Activated T-helper 1 cell treated with Interleukin-2 at 50 U/mL for 16 hours (primary cell): ENCODE data around the gene SENP7.
"Not testable (repeated sequence)": the region's sequence is repeated elsewhere in the genome, so short reads cannot be mapped to it uniquely, and the experiment has no call there.

ENCODE experiments used
- DNase-seq: peaks from one replicate; pipeline ENCODE4 v3.0.0-alpha.2; 2020; ENCODE audit warnings: low read depth

The SENP7 gene, protein sequence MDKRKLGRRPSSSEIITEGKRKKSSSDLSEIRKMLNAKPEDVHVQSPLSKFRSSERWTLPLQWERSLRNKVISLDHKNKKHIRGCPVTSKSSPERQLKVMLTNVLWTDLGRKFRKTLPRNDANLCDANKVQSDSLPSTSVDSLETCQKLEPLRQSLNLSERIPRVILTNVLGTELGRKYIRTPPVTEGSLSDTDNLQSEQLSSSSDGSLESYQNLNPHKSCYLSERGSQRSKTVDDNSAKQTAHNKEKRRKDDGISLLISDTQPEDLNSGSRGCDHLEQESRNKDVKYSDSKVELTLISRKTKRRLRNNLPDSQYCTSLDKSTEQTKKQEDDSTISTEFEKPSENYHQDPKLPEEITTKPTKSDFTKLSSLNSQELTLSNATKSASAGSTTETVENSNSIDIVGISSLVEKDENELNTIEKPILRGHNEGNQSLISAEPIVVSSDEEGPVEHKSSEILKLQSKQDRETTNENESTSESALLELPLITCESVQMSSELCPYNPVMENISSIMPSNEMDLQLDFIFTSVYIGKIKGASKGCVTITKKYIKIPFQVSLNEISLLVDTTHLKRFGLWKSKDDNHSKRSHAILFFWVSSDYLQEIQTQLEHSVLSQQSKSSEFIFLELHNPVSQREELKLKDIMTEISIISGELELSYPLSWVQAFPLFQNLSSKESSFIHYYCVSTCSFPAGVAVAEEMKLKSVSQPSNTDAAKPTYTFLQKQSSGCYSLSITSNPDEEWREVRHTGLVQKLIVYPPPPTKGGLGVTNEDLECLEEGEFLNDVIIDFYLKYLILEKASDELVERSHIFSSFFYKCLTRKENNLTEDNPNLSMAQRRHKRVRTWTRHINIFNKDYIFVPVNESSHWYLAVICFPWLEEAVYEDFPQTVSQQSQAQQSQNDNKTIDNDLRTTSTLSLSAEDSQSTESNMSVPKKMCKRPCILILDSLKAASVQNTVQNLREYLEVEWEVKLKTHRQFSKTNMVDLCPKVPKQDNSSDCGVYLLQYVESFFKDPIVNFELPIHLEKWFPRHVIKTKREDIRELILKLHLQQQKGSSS

DNA sequence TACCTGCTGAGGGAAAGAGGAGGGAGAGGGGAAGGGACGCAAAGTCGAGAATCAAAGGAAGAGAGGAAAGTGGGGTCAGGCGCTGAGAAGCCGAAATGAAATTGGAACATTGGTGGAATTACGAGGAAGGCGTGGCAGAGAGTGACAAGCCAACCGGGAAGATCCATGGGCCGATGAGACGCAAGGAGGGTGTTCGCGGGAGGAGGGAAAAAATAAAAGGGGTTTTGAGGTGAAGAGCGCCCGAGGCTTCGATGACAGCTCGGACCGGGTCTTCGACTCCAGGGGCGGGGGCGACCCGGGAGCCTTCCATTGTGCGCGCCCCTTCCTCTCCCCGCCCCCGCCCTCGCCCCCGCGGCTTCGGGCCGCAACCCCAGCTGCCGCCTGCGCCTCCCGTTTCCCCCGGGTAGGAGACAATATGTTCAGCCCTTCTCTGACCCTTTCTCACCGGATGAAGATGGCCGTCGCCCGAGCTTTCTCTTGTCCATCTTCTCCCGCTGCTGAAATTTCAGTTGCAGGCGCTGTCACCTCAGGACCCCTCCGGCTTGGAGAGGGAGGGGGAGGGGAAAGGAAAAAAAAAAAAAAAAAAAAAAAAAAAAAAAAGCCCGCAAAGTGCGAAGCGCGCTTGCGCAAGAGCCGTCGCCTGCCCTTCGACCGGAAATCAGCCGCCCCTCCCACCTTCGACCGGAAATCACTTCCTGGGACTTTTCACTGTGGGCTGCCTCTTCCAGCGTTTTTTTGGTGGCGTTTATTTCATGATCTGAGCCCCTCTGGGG, at the start of gene SENP7:
Gene SENP7 (minus strand): TSS at position 567 of the 773 bp plus-strand sequence. CDS start 82 bp downstream, at position 485.
- DNase-seq: peak; percentile 61

DNA sequence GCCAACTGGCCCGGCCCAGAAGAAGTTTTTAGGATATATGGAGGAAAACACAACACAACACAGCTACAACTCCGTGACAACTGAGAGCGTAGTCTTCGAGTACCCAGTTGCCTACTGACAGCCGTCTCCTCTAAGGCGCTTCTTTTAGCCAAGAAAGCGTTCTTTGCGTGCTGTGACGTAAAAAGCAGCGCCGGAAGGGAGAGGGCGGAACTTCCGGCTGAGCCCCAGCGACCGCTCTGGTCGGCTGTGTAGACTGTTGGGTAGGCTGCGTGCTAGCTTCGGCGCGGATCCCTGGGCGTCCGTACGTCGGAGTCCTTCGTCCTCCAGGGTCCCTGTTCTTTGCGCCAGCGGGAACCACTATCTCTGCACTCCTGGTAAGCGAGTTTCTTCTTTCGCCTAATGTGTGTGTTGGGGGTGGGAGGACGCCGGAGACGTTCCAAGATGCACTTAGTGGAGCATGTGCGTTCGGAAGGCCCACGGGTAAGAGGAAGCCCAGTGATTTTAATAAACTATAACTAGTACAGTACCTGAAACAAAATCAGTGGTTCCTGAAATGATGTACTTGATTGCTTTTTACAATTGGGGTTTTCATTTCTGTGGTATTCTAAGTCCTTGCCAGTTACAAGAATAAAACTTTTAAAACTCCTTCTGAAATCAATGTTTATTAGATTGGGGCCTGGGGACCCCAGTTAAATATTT, 48.8 kb upstream of the SENP7 start, which contains the start of gene TRMT10C:
Gene TRMT10C (plus strand): TSS at position 239 of the 699 bp plus-strand sequence. CDS start 2,914 bp downstream, outside the sequence.
- DNase-seq: peak; percentile 88

DNA sequence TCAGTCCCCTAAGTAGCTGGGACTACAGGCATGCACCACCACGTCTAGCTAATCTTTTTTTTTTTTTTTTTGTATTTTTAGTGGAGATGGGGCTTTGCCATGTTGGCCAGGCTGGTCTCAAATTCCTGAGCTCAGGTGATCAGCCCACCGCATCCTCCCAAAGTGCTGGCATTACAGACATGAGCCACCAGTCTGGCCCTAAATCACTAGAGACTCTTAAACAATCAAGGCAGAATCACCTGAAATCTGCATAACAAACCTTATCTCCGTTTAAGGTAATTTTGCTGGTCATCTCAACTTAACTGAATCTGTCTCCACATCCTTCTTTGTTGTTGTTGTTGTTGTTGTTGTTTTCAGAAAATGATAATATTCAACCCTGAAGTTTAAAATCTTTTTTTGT, 43.1 kb upstream of the SENP7 start:
- DNase-seq: no peak

DNA sequence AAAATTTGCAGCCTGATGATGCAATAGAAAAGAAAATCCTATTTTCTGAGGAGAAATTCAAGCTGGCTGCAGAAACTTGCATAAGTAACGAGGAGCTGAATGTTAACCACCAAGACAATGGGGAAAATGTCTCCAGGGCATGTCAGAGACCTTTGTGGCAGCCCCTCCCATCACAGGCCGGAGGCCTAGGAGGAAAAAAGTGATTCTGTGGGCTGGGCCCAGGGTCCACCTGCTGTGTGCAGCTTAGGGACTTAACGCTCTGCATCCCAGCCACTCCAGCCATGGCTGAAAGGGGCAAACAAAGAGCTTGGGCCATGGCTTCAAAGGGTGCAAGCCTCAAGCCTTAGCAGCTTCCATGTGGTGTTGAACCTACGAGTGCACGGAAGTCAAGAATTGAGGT, 40.4 kb upstream of the SENP7 start:
- not testable (repeated sequence) for DNase-seq

DNA sequence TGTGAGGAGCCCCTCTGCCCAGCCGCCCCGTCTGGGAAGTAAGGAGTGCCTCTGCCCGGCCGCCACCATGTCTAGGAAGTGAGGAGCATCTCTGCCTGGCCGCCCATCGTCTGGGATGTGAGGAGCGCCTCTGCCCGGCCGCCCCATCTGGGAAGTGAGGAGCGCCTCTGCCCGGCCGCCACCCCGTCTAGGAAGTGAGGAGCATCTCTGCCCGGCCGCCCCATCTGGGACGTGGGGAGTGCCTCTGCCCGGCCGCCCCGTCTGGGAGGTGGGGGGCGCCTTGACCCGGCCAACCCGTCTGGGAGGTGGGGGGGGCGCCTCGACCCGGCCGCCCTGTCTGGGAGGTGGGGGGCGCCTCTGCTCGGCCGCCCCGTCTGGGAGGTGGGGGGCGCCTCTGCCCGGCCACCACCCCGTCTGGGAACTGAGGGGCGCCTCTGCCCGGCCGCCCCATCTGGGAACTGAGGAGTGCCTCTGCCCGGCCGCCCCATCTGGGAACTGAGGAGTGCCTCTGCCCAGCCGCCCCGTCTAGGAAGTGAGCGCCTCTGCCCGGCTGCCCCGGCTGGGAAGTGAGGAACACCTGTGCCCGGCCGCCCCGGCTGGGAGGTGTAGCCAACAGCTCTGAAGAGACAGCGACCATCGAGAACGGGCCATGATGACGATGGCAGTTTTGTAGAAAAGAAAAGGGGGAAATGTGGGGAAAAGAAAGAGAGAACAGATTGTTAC, 38.5 kb upstream of the SENP7 start:
- DNase-seq: not testable (repeated sequence)

DNA sequence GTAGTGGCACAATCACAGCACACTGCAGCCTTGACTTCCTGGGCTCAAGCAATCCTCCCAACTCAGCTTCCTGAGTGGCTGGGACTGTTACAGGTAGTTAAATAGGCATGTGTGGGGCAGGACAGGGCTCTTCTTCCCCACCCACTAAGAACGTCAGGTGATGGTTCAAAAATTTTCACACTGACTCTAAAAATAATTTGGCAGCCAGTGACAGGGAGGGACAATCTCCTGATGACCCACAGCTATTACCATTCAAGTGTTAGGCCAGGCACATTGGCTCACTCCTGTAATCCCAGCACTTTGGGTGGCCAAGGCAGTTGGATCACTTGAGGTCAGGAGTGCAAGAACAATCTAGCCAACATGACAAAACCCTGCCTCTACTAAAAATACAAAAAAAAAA, 36.5 kb upstream of the SENP7 start:
- DNase-seq: no peak

DNA sequence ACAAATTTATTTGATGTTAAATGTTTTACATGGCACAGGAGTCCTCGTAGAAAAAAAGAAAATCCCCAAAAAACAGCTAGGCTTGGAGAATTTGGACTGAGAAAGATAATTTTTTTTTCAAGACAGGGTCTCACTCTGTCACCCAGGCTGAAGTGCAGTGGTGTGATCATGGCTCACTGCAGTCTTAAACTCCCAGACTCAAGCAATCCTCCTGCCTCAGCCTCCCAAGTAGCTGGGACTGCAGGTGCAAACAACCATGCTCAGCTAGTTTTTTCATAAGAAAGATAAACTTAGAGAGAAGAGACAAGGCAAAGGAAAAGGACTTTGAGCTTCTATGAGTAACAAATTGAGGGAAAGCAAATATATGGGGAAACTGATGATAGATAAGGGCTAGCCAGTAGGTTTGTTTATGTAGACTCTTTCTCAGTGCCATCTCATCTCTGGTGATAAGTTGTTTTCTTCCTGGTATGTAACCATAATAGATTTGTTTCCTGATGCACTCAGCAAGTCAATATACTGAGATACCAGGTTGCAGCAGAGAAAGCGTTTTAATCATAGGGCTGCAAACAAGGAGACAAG, 35.6 kb upstream of the SENP7 start:
- DNase-seq: no peak

DNA sequence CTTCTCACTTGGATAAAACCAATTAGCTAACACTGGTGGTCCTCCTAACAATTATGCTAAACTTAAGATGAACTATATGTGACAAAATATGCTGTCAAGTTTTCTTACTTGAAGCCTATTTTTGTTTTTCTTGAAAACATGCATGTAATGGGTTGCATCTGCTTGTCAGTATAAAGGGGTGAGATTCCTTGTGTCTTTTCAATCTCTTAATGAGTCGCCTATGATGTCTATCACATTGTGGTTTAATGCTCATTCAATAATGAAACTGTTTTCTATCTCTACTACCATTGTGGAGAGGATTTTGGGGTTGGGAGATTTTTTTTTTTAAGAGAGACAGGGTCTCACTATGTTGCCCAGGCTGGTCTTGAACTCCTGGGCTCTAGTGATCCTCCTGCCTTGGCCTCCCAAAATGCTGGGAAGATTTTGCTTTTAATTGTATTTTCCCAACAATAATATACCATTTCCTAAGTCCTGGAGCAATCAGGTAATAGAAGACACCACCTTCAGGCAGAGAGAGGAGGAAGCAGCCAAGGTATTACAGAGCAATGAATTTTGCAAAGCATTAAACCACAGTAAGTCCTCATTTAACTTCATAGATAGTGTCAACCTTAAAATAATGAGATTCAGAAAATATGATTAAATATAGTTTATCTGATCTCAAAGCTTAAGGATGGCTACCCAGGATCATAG, 31.3 kb upstream of the SENP7 start:
- DNase-seq: no peak

DNA sequence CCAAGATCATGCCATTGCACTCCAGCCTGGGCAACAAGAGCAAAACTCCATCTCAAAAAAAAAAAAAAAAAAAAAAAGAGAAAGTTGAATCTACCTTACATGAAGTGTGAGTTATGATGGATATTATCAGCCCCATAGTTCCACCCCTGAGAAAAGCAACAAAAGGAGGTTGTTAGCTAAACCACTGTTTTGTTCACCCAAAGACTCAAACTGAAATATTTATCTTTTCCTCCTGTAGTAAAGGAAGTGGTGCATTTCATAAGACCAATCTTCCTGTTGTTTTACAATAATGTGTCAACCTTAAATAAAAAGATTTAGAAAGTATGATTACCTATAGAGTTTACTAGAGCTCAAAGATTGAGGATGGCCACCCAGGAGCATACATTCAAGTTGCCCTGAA, 29.9 kb upstream of the SENP7 start:
- DNase-seq: no peak

DNA sequence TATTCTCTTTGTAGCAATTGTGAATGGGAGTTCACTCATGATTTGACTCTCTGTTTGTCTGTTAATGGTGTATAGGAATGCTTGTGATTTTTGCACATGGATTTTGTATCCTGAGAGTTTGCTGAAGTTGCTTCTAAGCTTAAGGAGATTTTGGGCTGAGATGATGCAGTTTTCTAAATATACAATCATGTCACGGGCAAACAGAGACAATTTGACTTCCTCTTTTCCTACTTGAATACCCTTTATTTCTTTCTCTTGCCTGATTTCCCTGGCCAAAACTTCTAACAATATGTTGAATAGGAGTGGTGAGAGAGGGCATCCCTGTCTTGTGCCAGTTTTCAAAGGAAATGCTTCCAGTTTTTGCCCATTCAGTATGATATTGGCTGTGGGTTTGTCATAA, 23.9 kb upstream of the SENP7 start:
- not testable (repeated sequence) for DNase-seq

DNA sequence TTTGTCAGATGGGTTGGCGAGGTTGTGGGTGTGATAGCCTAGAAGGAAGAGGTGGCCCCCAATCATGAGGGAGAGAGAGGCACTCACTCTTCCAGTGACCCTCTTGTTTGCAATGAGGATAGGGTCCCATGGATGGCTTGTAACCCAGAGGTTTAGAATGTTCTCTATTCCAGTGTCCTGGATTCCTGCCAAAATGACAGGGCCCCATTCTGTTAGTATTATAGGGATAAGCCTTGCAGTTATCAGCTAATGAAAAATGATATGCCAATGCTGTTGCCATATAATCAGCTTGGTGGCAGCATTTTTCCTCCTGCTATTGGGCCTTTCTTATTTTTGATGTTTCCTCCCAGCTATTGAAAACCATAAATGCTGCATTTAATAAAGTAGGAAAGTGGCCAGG, 23.3 kb upstream of the SENP7 start:
- no peak for DNase-seq

DNA sequence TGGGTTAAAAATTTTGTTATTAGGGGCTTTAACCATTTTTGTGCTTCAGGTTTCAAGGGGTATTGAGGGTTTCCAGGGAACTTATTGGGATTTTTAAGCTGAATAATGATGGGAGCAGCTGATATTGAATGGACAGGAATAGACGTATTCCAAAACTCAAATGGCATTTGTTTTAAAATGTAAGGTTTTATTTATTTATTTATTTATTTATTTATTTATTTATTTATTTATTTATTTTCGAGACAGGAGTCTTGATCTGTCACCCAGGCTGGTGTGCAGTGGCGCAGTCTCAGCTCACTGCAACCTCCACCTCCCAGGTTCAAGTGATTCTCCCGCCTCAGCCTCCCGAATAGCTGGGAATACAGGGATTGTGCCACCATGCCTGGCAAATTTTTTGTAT, 22.2 kb upstream of the SENP7 start:
- no peak for DNase-seq

DNA sequence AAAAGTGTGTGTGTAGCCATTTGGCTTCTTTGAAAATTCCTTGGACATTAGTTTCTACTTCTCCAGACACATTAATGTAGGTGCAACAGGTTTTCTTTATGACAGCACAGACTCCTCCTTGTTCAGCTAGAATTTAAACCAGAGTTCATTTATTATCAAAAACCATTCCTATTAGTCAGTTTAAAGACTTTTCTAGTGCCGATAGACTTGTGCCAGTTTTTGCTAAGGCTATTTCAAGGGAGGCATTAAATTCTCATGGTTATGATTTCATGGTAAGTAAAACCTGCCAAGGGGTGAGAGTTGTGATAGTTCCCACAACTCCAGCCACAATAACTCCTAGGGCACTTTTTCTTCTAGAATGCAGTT, 20.6 kb upstream of the SENP7 start:
- no peak for DNase-seq

DNA sequence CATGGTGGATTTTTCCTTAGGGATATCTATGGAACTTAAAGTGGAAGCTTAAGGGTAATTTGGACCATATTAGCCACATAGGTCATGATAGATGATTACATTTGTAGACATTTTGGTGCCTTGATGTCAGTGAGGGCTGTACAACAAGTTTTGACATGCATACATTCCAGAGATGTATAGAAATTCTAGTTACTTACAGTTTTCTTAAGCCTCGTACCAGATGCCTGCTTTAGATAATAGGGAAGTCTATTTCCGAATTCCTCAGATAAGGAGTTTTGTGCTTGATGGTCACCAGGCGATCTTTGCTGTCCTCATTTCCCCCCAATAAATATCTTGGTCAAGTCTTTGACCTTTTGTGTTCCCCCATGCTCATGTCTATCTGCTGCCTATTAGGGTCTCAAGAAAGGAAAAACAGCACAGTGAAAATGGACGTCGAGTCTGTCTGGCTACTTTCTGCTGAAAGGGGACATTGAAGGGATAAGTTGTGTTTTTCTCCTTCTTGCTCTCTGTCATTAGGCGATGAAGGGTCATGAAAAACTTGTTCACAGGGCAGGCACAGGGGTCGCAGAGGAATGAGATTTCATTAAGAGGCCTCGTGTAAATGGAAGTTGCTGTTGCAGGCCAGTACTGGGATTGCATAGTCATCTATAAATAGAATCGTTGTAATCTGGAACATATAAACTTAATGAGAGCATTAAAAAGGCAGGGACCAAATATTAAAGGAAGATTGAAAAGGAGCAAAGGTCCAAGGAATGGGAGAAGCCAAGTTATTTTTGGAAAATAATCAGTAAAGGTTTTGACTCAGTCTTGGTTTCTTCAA, 20.0 kb upstream of the SENP7 start:
- no peak for DNase-seq

DNA sequence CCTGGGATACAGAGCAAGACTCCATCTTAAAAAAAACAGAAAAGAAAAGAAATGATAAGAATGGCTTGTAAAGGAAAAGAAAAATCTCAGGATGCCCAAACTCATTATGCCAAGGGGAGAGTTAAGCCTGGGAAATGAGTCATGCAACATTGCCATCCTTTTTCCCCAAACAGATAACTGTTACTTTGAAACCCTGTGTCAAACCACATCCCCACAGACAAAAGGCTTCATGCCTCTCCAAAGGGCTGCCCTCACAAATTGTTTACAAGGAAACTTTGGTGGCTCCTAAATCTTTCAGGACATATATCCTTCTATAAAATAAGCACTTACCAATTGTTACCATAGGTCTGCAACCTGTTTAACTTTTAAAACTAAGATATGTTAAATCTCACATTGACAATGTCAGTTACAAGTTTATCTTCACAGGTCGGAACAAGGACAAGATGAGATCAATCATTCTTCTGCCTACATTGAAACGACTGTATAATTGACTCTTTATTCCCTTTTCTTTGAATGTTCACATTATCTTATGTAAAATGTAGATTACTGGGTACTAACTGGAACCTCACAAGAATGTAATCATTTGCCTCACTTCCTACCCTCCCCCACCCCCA, 18.6 kb upstream of the SENP7 start:
- no peak for DNase-seq

DNA sequence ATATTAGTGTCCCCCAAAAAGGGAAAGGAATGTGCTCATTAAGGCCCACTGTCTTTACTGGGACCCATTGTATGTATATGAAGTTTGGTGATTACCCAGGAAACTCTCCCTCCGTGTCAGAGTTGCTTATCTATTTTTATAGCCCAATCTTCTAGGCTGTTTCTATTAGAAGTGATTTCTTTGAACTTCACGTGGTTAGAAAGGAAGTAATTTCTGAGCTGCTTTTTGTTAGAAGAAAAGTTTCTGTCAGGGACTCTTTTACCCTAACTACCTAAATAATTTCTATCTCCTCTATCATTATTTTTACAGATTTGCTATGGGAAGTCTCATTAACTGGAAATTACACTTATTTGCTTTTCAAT, 17.7 kb upstream of the SENP7 start:
- no peak for DNase-seq

DNA sequence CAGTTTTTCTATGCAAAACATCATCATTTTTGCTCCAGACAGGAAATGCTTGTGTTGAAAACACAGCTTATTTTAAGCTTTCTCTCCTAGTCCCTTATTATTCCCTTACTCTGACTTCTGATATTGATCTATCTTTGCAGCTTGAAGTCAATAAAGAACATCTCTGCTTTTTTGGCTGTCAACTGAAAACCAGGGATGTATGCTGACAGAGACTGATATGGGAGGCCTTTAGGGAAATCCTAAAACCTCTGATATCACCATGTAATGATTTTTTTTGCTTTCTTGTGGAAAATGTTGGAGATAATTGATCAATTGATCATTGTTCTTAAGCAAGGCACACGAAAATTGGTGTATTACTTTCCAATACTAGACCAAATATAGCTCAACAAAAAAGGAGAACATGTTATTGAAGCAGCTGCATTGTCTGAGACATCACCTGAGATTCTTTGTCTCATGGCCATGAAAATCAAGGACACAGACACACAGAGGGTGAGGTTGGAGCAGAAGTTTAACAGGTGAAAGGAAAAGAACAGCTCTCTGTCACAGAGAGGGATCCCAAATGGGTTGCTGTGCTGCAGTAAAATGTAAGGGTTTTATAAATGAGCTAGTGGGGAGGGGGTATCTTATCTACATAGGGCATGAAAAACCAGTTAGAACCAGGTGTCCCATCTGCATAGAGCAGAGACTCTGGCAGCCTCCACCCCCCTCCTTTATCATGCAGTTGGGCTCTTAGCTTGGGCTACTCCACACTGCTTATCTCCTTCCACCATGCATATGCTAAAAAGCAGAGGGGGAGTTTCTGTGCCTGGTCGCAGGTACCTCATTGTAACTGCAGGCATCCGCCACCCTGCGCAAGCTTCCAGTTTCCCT, 17.0 kb upstream of the SENP7 start:
- DNase-seq: no peak
